ENCODE results near the gene CCL28.
A peak's percentile ranks its signal among the peaks of the same experiment; 100 is the strongest.
"Not testable (repeated sequence)": the region's sequence is repeated elsewhere in the genome, so short reads cannot be mapped to it uniquely, and the experiment has no call there.

The CCL28 gene

GRCh38 chr5:43369651-43370050 lies 42.5 kb downstream of the CCL28 start:
- H3K4me3 ChIP-seq (replicated peaks in 1 of 2; ENCODE audit: low read depth in 2 of 2, low read length in 2 of 2) = no peak overlapping the region
- no peak for DNase-seq (ENCODE audit: low read depth in 2 of 2)
- no peak for TF ChIP-seq CTCF (IDR thresholded peaks at IDR 0.05; ENCODE audit: low read depth, low read length)

DNA sequence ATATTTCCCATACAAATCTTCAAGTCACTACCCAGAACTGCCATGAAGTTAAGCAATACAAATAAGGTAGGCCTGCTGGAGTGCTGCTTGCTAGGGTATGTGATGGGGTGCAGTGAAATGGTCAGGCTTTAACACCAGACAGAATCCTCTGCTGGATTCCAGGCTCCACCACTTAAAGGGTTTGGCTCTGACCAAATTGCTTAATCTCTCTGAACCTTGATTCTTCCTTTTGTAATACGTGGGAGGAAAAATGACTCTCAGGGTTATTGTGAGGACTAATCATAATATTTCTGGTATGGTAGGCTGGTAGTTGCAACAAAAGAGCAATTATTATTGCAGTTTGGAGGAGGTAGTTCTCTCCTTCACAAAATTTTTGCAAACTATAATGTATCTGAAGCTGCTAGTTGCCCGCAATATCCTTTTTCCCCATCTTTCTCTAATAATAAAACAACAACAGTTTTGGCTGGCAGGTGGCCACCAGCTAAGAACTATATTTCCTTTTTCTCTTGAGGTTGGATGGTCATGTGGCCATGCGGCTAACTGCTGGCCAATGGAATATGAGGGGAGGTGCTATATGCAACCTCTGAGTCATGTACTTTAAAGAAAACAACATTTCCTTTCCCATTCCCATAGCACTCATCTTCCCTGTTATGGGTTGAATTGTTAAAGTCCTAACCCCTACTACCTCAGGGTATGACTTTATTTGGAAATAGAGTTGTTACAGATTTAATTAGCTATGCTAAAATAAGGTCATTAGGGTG lies 44.1 kb downstream of the CCL28 start:
- no peak overlapping the region for H3K4me3 ChIP-seq (replicated peaks in 1 of 2; ENCODE audit: low read depth in 2 of 2, low read length in 2 of 2)
- peak; percentile 32 to 53 for DNase-seq (ENCODE audit: low read depth in 2 of 2)
- no peak for TF ChIP-seq CTCF (IDR thresholded peaks at IDR 0.05; ENCODE audit: low read depth, low read length)

GRCh38 chr5:43367453-43367852 lies 44.7 kb downstream of the CCL28 start:
- H3K4me3 ChIP-seq (replicated peaks in 1 of 2; ENCODE audit: low read depth in 2 of 2, low read length in 2 of 2) = no peak overlapping the region
- DNase-seq (ENCODE audit: low read depth in 2 of 2) = no peak
- TF ChIP-seq CTCF (IDR thresholded peaks at IDR 0.05; ENCODE audit: low read depth, low read length) = no peak

- not testable (repeated sequence) for DNase-seq (ENCODE audit: low read depth in 2 of 2); H3K4me3 ChIP-seq (replicated peaks in 1 of 2; ENCODE audit: low read depth in 2 of 2, low read length in 2 of 2)
These were observed 45.4 kb downstream of the CCL28 start for GRCh38 chr5:43366680-43367246.

- not testable (repeated sequence) for H3K4me3 ChIP-seq (replicated peaks in 1 of 2; ENCODE audit: low read depth in 2 of 2, low read length in 2 of 2); DNase-seq (ENCODE audit: low read depth in 2 of 2)
These were observed 47.0 kb downstream of the CCL28 start for GRCh38 chr5:43365155-43365554.

DNA sequence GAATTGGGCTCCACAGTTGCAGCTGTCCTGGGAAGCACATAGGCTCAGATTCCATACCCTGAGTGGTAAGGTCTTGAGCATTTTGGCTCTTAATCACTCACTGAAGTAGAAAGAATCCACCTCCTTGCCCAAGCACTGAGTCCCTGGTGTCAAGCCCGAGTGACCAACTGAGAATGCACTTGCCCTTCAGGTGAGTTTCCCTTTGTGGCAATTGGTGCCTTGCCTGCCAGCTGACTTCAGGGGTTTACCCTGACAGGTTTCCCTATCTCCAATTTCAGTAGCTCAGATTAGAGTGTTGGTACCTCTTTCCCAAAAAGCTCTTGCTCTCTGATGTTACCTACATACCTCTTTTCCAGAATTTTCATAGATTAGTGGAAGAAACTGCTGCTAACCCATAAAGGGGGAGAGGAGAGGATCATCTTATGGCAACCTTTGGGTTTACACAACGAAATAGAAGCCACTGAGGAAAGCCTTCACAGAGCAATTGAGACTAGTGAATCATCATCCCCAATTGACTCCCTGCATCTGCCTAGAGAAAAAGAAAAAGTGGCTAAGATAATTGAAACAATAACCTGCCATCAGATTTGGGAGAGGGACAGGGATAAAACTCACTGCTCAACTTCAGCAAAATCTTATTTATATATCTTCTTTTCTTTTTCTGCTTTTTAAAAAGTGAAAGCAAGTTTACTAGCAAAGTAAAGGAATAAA lies 48.6 kb downstream of the CCL28 start:
- H3K4me3 ChIP-seq (replicated peaks in 1 of 2; ENCODE audit: low read depth in 2 of 2, low read length in 2 of 2) = no peak overlapping the region
- no peak for DNase-seq (ENCODE audit: low read depth in 2 of 2)
- TF ChIP-seq CTCF (IDR thresholded peaks at IDR 0.05; ENCODE audit: low read depth, low read length) = no peak

GRCh38 chr5:43362725-43363435 lies 49.3 kb downstream of the CCL28 start:
- no peak for DNase-seq (ENCODE audit: low read depth in 2 of 2)
- no peak for TF ChIP-seq CTCF (IDR thresholded peaks at IDR 0.05; ENCODE audit: low read depth, low read length)
- H3K4me3 ChIP-seq (replicated peaks in 1 of 2; ENCODE audit: low read depth in 2 of 2, low read length in 2 of 2) = no peak overlapping the region

Data from cardiac fibroblast (primary cell).